PC-3 (cell line): Measurements from ENCODE around the gene XPC. TPM values are rescaled to one million over a fixed set of nuclear protein-coding genes. Genes with fewer than 3 reads are reported as not detected.

Source experiments
- ATAC-seq: fragments of 200-7000 bp; cut with Tn5 transposase; 2 replicates; pipeline ENCODE4 v1.9.1; 2020; ENCODE audit warnings: mild to moderate bottlenecking, moderate library complexity
- BruUV-seq: library from RNA; stranded (reverse); fragments of 400-500 nt; replicated peaks from 2 replicates; lab custom pipeline; 2021; lab: Mats Ljungman, UMichigan
- CTCF ChIA-PET: fragments of 300-600 bp; sonication (Branson Sonifier 250); formaldehyde crosslinking; loops from one replicate; lab custom pipeline; 2022; ENCODE audit warnings: antibody characterized with exemption; lab: Charles Lee
- POLR2A ChIA-PET: fragments of 300-600 bp; sonication (Branson Sonifier 250); formaldehyde crosslinking; loops from one replicate; lab custom pipeline; 2022; ENCODE audit warnings: antibody characterized with exemption; ENCODE audit not compliant: unreplicated experiment; lab: Charles Lee
- DNase-seq: peaks from one replicate; pipeline ENCODE4 v3.0.0-alpha.2; 2015
- H2AFZ ChIP-seq: fragments of 300-600 bp; sonication (generic); 2 replicates; pipeline ENCODE4 v1.6.0; 2016; ENCODE audit warnings: antibody characterized with exemption, low read length
- H3F3A ChIP-seq: fragments of 300-600 bp; sonication (generic); one replicate; pipeline ENCODE4 v1.6.0; 2017; ENCODE audit warnings: antibody characterized with exemption, low read length, control low read depth, mild to moderate bottlenecking; ENCODE audit not compliant: unreplicated experiment
- H3K27ac ChIP-seq: fragments of 300-600 bp; sonication (generic); 2 replicates; pipeline ENCODE4 v1.5.1; 2016; ENCODE audit warnings: mild to moderate bottlenecking, low read length
- H3K27me3 ChIP-seq: fragments of 300-600 bp; sonication (generic); 2 replicates; pipeline ENCODE4 v1.6.1; 2016; ENCODE audit warnings: low read length, mixed read lengths
- H3K36me3 ChIP-seq: fragments of 300-600 bp; sonication (generic); 2 replicates; pipeline ENCODE4 v1.6.1; 2016; ENCODE audit warnings: low read depth, mixed run types, low read length, mixed read lengths
- H3K4me1 ChIP-seq: fragments of 300-600 bp; sonication (generic); 2 replicates; pipeline ENCODE4 v1.5.1; 2016; ENCODE audit warnings: low read length; ENCODE audit not compliant: insufficient read depth
- H3K4me2 ChIP-seq: fragments of 300-600 bp; sonication (generic); 2 replicates; pipeline ENCODE4 v1.6.0; 2016; ENCODE audit warnings: low read length
- H3K4me3 ChIP-seq: fragments of 300-600 bp; sonication (generic); 2 replicates; pipeline ENCODE4 v1.5.1; 2016; ENCODE audit warnings: mild to moderate bottlenecking, low read length, mixed read lengths
- H3K79me2 ChIP-seq: fragments of 300-600 bp; sonication (generic); 2 replicates; pipeline ENCODE4 v1.6.1; 2017; ENCODE audit warnings: low read length, mixed read lengths
- H3K9ac ChIP-seq: fragments of 300-600 bp; sonication (generic); 2 replicates; pipeline ENCODE4 v1.6.0; 2016; ENCODE audit warnings: mild to moderate bottlenecking, low read length
- H3K9me2 ChIP-seq: fragments of 300-600 bp; sonication (generic); replicated peaks from 2 replicates; pipeline ENCODE4 v1.6.1; 2016; ENCODE audit warnings: mixed run types, low read length, mixed read lengths
- H3K9me3 ChIP-seq: fragments of 300-600 bp; sonication (generic); 2 replicates; pipeline ENCODE4 v1.6.1; 2016; ENCODE audit warnings: low read length, mixed read lengths
- H4K20me1 ChIP-seq: fragments of 300-600 bp; sonication (generic); 2 replicates; pipeline ENCODE4 v1.6.1; 2016; ENCODE audit warnings: low read length, mixed read lengths
- EZH2 ChIP-seq: fragments of 300-600 bp; sonication (generic); IDR thresholded peaks from one replicate; pipeline ENCODE4 v1.6.1; 2017; ENCODE audit warnings: antibody characterized with exemption, mild to moderate bottlenecking, low read length; ENCODE audit not compliant: unreplicated experiment
- EZH2phosphoT487 ChIP-seq: fragments of 300-600 bp; sonication (generic); IDR thresholded peaks from 2 replicates; pipeline ENCODE4 v1.6.1; 2018; ENCODE audit warnings: mild to moderate bottlenecking, antibody characterized with exemption, low read length, borderline replicate concordance
- intact Hi-C: fragments of 100-400 bp; cut with micrococcal nuclease; formaldehyde crosslinking; loops from 2 replicates; pipeline ENCODE4 v1.9.0; 2023
- total RNA-seq: library from RNA; depleted of rRNA; stranded (reverse); fragments of >200 nt; gene quantifications from 2 replicates; pipeline ENCODE4 v1.2.3, GENCODE V29; 2014
- TF ChIP-seq, protein P1 (sequence below): fragments of 300-600 bp; sonication (generic); conservative IDR thresholded peaks from 2 replicates; pipeline ENCODE4 v1.5.1; 2017; ENCODE audit warnings: antibody characterized with exemption, low read depth, mild to moderate bottlenecking, low read length

XPC gene
- total RNA-seq, 1 experiment from 2014 or later: 24.3 TPM

DNA sequence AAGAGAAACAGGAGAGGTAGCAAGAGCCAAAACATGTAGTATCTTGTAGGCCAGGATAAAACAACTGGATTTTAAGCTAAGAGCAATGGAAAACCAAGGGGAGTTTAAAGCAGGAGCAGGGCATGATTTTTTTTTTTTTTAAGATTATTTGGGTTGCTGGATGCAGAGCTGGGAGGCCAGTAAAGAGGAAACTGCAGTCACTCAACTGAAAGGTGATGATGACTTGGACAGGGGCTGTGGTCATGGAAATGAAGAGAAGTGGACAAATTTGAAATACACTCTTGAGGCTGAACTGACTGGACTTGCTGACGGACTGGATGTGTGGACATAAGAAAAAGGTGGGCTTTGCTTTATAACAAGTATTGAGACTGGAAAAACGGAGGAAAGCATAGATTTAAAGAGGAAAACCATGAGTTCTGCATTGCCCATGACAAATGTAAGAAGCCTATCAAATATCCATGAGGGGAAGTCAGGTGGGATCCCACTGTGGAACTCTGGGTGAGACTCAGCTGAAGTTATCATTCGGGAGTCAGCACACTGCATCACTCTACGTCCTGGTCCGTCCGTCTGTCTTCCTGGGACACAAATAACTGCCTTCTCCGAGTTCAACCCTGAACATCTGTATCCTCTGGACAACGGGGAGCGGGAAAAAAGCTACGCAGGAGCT, 688 bp downstream of the XPC start:
- ChIA-PET POLR2A (interaction anchor here (1.0 to 1.5 kb wide), 3 partner anchors 26 to 53 kb away, joined by 5 to 20 read pairs (median 6); partner anchors contain the start of genes CHCHD4 and TMEM43), CTCF (interaction anchor here (0.7 kb wide), 2 partner anchors 172 to 281 kb away, joined by 4 read pairs; no protein-coding TSS in a partner anchor)
- intact Hi-C loops: loop anchor here (1.0 to 5.0 kb wide), 4 partner anchors 33 to 475 kb away; partner anchors contain the start of genes CCDC174 and CHCHD4
- TF ChIP-seq EZH2phosphoT487: no peak
- TF ChIP-seq, protein P1, sequence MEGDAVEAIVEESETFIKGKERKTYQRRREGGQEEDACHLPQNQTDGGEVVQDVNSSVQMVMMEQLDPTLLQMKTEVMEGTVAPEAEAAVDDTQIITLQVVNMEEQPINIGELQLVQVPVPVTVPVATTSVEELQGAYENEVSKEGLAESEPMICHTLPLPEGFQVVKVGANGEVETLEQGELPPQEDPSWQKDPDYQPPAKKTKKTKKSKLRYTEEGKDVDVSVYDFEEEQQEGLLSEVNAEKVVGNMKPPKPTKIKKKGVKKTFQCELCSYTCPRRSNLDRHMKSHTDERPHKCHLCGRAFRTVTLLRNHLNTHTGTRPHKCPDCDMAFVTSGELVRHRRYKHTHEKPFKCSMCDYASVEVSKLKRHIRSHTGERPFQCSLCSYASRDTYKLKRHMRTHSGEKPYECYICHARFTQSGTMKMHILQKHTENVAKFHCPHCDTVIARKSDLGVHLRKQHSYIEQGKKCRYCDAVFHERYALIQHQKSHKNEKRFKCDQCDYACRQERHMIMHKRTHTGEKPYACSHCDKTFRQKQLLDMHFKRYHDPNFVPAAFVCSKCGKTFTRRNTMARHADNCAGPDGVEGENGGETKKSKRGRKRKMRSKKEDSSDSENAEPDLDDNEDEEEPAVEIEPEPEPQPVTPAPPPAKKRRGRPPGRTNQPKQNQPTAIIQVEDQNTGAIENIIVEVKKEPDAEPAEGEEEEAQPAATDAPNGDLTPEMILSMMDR: no peak
- TF ChIP-seq EZH2: no peak
- DNase-seq (no peak), ATAC-seq (peak; percentile 46)
- H2AFZ ChIP-seq: peak overlapping the region; percentile 58
- H3K36me3 ChIP-seq: peaks cover 19% of the 10 kb centered on the region; the same call in 1 of the 2 replicates
- peaks cover 9% of the 10 kb centered on the region; the same call in 1 of the 2 replicates for H4K20me1 ChIP-seq
- BruUV-seq: TSS peak; percentile 54
- H3K9me3 ChIP-seq: no peaks in the 10 kb centered on the region
- peaks cover 85% of the 10 kb centered on the region for H3K79me2 ChIP-seq
- no peaks in the 10 kb centered on the region for H3K9me2 ChIP-seq
- H3K9ac ChIP-seq: peak overlapping the region; percentile 90
- no peaks in the 10 kb centered on the region for H3F3A ChIP-seq
- H3K27ac ChIP-seq: peak overlapping the region; percentile 39
- peak overlapping the region; percentile 74 for H3K4me3 ChIP-seq
- peaks cover 31% of the 10 kb centered on the region for H3K4me1 ChIP-seq
- H3K4me2 ChIP-seq: peak overlapping the region; percentile 92
- H3K27me3 ChIP-seq: no peaks in the 10 kb centered on the region

DNA sequence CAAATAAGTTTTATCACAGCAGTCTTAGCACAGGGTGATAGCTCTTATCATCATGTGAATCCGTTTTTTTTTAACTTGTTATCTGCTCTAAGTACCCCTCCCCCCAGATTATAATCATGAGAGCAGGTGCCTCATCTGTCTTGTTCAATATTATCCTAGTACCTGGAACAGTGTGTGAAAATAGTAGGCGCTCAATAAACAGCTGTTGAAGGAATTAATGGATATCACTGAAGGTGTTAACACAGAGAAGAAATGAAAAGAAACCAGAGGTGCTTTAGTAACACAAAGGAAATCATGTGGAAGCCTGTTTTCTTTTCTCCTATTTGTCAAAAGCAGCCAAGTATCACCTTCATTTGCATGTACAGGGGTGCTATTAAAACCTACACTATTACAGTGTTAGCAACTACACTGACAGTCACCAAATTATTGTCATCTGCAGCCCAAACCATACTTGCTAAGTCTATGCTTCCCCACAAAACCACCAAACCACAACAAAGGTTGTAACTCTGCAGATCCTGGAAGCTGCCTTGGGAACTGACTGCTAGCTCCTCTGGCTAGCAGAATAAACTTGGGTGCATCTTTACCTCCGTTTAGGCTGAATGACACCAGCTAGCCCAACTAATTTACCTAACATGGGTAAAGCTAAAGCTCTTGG, 2.9 kb downstream of the XPC start:
- CTCF ChIA-PET: no interaction called here
- peaks cover 40% of the 10 kb centered on the region for H3K4me1 ChIP-seq
- no peak for TF ChIP-seq EZH2
- TF ChIP-seq, protein P1: no peak
- no peak for TF ChIP-seq EZH2phosphoT487

More for the DNA sequence above, 2.9 kb downstream of the XPC start:
- Histone ChIP-seq H3K36me3 (peaks cover 18% of the 10 kb centered on the region), H3K9me3 (no peaks in the 10 kb centered on the region), H4K20me1 (peaks cover 12% of the 10 kb centered on the region; the same call in 1 of the 2 replicates), H3K79me2 (peaks cover 64% of the 10 kb centered on the region), H3K4me2 (no peak overlapping the region), H3K9ac (no peak overlapping the region), H3K27me3 (no peaks in the 10 kb centered on the region), H3K27ac (no peak overlapping the region), H3F3A (no peaks in the 10 kb centered on the region), H2AFZ (no peak overlapping the region), H3K9me2 (no peaks in the 10 kb centered on the region), H3K4me3 (no peak overlapping the region)
- DNase-seq (peak; percentile 22), ATAC-seq (no peak)
- intact Hi-C loops: loop anchor here (5.0 kb wide), 1 partner anchor 477 kb away; the partner anchor contains the start of gene CCDC174
- no TSS peak for BruUV-seq
- POLR2A ChIA-PET: interaction anchor here (0.6 kb wide), 1 partner anchor 18 kb away, joined by 11 read pairs; no protein-coding TSS in a partner anchor
